ENCODE data around the gene IGF2BP3.

- TF ChIP-seq POLR2A (IDR thresholded peaks at IDR 0.05) (no peak), CTCF (IDR thresholded peaks at IDR 0.05) (no peak)
Measured at GRCh38 chr7:23369695-23370404, 100.4 kb downstream of the IGF2BP3 start.
